IPS-18a (cell line): ENCODE data around the gene SERPINA7.
"Not testable (repeated sequence)": the region's sequence is repeated elsewhere in the genome, so short reads cannot be mapped to it uniquely, and the experiment has no call there.

Experiments used
- H3K27ac ChIP-seq: one replicate; pipeline ENCODE4 v1.5.1; 2013; ENCODE audit warnings: low read length
- H3K27me3 ChIP-seq: one replicate; pipeline ENCODE4 v1.6.1; 2013; ENCODE audit warnings: mild to moderate bottlenecking, low read length; ENCODE audit not compliant: control insufficient read depth, insufficient read depth
- H3K36me3 ChIP-seq: one replicate; pipeline ENCODE4 v1.6.1; 2013; ENCODE audit warnings: low read depth, low read length; ENCODE audit not compliant: control insufficient read depth
- H3K4me1 ChIP-seq: one replicate; pipeline ENCODE4 v1.6.1; 2013; ENCODE audit warnings: low read depth, low read length; ENCODE audit not compliant: control insufficient read depth
- H3K4me3 ChIP-seq: one replicate; pipeline ENCODE4 v1.5.1; 2013; ENCODE audit warnings: low read length
- H3K9ac ChIP-seq: one replicate; pipeline ENCODE4 v1.6.1; 2013; ENCODE audit warnings: mild to moderate bottlenecking, low read length, moderate library complexity
- H3K9me3 ChIP-seq: one replicate; pipeline ENCODE4 v1.6.1; 2013; ENCODE audit warnings: low read depth, low read length; ENCODE audit not compliant: control insufficient read depth

Gene SERPINA7

DNA sequence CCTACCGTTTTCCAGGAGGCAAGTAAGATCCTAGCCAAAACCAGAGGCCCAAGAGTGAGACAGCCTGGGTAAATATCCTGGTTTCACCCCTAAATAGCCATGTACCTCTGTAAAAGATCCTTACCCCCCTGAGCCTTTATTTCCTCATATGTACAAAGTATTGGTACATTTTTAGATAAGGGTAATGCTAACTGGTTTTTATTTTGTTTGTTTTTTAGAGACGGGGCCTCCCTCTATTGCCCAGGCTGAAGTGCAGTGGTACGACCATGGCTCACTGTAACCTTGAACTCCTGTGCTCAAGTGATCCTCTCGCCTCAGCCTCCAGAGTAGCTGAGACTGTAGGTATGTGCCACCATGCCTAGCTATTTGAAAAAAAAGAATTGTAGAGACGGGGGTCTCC, 29.4 kb downstream of the SERPINA7 start:
- no peaks in the 10 kb centered on the region for H3K4me1 ChIP-seq
- no peak overlapping the region for H3K27ac ChIP-seq
- no peak overlapping the region for H3K9ac ChIP-seq

DNA sequence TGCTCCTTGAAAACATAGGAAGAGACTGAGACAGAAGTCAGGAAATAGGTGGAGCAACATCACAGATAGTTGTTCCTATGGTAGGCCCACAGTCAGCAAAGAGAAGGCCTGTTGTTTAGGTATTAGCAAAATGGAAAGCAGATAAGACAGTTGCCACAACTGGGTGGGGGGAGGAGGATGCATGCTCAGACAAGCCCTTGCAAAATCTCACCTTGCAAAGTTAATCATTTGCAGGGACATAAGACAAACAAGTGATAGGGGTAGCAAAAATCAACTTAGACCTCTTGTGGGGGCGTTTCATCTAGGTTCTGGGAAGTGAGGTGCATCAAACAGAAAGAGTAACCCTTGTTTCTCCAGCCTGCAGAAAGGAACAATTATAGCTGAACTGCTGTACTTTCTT, 30.7 kb downstream of the SERPINA7 start:
- H3K9me3 ChIP-seq, result no peaks in the 10 kb centered on the region

More for the DNA sequence above, 29.4 kb downstream of the SERPINA7 start:
- no peaks in the 10 kb centered on the region for H3K9me3 ChIP-seq
- H3K36me3 ChIP-seq, result no peaks in the 10 kb centered on the region
- no peaks in the 10 kb centered on the region for H3K27me3 ChIP-seq
- no peak overlapping the region for H3K4me3 ChIP-seq

DNA sequence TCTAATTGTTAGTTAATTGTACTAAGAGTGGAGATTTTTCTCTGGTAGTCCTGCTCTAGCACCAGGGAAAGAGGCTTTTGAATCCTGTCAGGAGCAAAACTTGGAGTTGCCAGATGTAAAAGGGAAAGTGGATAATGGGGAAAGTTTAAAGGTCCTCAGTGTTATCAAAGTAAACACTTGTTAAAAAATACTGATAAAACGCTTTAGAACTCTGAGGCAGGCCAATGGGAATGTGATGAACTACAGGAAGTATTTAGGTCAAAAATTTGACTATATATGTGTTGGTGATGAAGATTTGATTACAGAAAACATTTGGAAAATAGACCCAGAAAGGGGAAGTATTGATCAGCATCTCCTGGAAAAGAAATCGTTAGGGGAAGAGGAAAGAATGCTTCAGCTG, 32.8 kb downstream of the SERPINA7 start:
- Histone ChIP-seq H3K27me3 (no peaks in the 10 kb centered on the region), H3K27ac (no peak overlapping the region), H3K4me1 (no peaks in the 10 kb centered on the region), H3K36me3 (no peaks in the 10 kb centered on the region), H3K9ac (no peak overlapping the region), H3K4me3 (no peak overlapping the region), H3K9me3 (no peaks in the 10 kb centered on the region)

More for the DNA sequence above, 30.7 kb downstream of the SERPINA7 start:
- no peak overlapping the region for H3K27ac ChIP-seq
- H3K4me3 ChIP-seq, result no peak overlapping the region
- no peak overlapping the region for H3K9ac ChIP-seq
- no peaks in the 10 kb centered on the region for H3K4me1 ChIP-seq
- no peaks in the 10 kb centered on the region for H3K27me3 ChIP-seq
- no peaks in the 10 kb centered on the region for H3K36me3 ChIP-seq

DNA sequence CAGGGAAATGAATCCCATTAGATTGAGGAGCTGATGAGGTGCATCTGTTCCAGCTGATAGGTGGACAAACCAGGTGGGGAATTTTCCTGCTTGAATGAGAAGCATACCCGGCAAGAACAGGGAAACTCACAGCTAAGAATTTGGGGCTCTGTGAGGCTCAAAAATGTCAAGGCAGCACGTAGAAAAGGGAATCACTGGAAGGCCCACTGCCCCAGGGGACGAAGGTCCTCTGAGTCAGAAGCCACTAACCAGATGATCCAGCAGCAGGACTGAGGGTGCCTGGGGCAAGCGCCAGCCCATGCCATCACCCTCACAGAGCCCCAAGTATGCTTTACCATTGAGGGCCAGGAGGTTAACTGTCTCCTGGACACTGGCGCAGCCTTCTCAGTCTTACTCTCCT, 37.9 kb downstream of the SERPINA7 start:
- H3K27me3 ChIP-seq, H3K4me1 ChIP-seq, H3K4me3 ChIP-seq: not testable (repeated sequence)

DNA sequence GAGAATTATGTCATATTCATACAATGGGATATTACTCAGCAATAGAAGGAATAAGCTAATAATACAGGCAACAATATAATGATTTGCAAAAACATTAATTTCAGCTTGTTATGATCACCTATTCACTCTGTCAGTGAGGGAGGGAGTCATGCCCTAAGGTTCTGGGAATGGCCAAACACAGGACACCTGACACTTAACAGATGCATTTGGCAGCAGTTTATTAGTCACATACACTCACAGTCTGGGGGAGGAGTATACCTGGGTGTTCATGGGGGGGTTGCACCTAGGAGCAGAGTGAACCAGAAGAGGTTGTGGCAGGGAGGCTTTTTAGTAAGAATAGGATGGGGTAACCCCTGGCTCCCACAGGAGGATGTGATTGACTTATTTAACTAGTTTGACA, 38.3 kb downstream of the SERPINA7 start:
- H3K4me1 ChIP-seq, result no peaks in the 10 kb centered on the region
- H3K27ac ChIP-seq, result no peak overlapping the region

More for the DNA sequence above, 37.9 kb downstream of the SERPINA7 start:
- not testable (repeated sequence) for H3K9me3 ChIP-seq, H3K9ac ChIP-seq, H3K36me3 ChIP-seq, H3K27ac ChIP-seq

DNA sequence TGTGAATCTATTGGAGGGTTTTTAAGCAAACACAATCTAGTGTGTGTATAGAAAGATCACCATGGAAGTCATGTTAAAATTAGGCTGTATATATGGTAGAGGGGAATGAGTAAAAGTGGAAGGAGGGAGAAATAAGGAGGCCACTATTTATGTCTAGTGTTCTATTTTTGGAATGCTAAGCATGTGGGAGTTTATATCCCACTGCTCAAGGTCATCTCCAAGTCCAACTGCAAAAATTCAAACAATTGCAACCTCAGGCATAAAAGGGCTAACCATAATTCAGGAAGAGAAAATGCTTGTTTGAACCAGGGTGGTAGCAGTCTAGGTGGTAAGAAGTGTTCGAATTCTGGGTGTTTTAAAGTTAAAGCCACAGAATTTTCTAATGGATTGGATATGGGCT, 39.2 kb downstream of the SERPINA7 start:
- Histone ChIP-seq H3K27ac (no peak overlapping the region), H3K9me3 (no peaks in the 10 kb centered on the region), H3K4me3 (no peak overlapping the region), H3K9ac (no peak overlapping the region), H3K36me3 (no peaks in the 10 kb centered on the region), H3K4me1 (no peaks in the 10 kb centered on the region), H3K27me3 (no peaks in the 10 kb centered on the region)

More for the DNA sequence above, 38.3 kb downstream of the SERPINA7 start:
- H3K4me3 ChIP-seq, result no peak overlapping the region
- no peak overlapping the region for H3K9ac ChIP-seq
- H3K27me3 ChIP-seq, result no peaks in the 10 kb centered on the region
- H3K9me3 ChIP-seq, result no peaks in the 10 kb centered on the region
- H3K36me3 ChIP-seq, result no peaks in the 10 kb centered on the region

DNA sequence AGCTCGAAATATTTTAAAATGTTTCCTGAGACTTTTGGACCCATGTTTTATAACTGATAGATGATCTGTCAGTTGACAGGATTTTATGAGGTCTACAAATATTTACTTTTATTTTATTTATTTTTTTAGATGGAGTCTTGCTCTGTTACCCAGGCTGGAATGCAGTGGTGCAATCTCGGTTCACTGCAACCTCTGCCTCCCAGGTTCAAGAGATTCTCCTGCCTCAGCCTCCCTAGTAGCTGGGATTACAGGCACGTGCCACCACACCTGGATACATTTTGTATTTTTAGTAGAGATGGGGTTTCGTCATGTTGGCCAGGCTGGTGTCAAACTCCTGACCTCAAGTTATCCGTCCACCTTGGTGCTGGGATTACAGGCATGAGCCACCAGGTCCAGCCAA, 50.0 kb downstream of the SERPINA7 start:
- H3K27ac ChIP-seq, H3K36me3 ChIP-seq, H3K27me3 ChIP-seq, H3K9ac ChIP-seq, H3K4me1 ChIP-seq, H3K9me3 ChIP-seq, H3K4me3 ChIP-seq: not testable (repeated sequence)
